LNCaP clone FGC (cell line): Measurements from ENCODE around the gene GALNT12.

Experiments used
- DNase-seq: peaks from one replicate; pipeline ENCODE4 v3.0.0-alpha.2; 2011; ENCODE audit warnings: low read depth
- H3K4me3 ChIP-seq: 2 replicates; pipeline ENCODE4 v1.5.1; 2011; ENCODE audit warnings: mild to moderate bottlenecking, low read depth, low read length, control low read depth
- CTCF ChIP-seq: IDR thresholded peaks from 2 replicates; pipeline ENCODE4 v1.5.1; 2012; ENCODE audit warnings: mild to moderate bottlenecking; ENCODE audit not compliant: control insufficient read depth, insufficient read depth; ENCODE audit errors: extremely low read depth

GALNT12 gene

GRCh38 chr9:98842510-98842909 lies 35.0 kb downstream of the GALNT12 start:
- no peak for TF ChIP-seq CTCF
- no peak for DNase-seq
- no peak overlapping the region for H3K4me3 ChIP-seq

GRCh38 chr9:98846081-98846480 lies 38.6 kb downstream of the GALNT12 start:
- no peak for DNase-seq
- TF ChIP-seq CTCF, result no peak
- no peak overlapping the region for H3K4me3 ChIP-seq

- DNase-seq, result no peak
These were observed 39.4 kb downstream of the GALNT12 start for GRCh38 chr9:98846879-98847278.

GRCh38 chr9:98848450-98849149 lies 41.1 kb downstream of the GALNT12 start:
- peak; percentile 99 for TF ChIP-seq CTCF
- no peak overlapping the region for H3K4me3 ChIP-seq
- peak; percentile 87 for DNase-seq

More at GRCh38 chr9:98846879-98847278, 39.4 kb downstream of the GALNT12 start:
- no peak for TF ChIP-seq CTCF
- H3K4me3 ChIP-seq, result no peak overlapping the region

GRCh38 chr9:98849563-98849962 lies 42.1 kb downstream of the GALNT12 start:
- no peak for TF ChIP-seq CTCF
- DNase-seq, result no peak
- H3K4me3 ChIP-seq, result no peak overlapping the region

GRCh38 chr9:98850851-98851729 lies 43.6 kb downstream of the GALNT12 start:
- TF ChIP-seq CTCF, result no peak
- DNase-seq, result no peak
- H3K4me3 ChIP-seq, result no peak overlapping the region
